SK-N-MC (cell line): Measurements from ENCODE around the gene ARID1B.

ENCODE experiments used
- EZH2 ChIP-seq: fragments of 200-600 bp; sonication (generic); IDR thresholded peaks from one replicate; pipeline ENCODE4 v1.6.1; 2017; ENCODE audit warnings: antibody characterized with exemption
- FOXP2 ChIP-seq: optimal IDR thresholded peaks from 2 replicates; pipeline ENCODE3; 2011; ENCODE audit warnings: mild to moderate bottlenecking, moderate library complexity; ENCODE audit not compliant: insufficient read depth; ENCODE audit errors: extremely low read length, control extremely low read depth
- POLR2AphosphoS5 ChIP-seq: IDR thresholded peaks from 2 replicates; pipeline ENCODE4 v1.6.1; 2012; ENCODE audit warnings: mild to moderate bottlenecking, low read depth, low read length, borderline replicate concordance

DNA sequence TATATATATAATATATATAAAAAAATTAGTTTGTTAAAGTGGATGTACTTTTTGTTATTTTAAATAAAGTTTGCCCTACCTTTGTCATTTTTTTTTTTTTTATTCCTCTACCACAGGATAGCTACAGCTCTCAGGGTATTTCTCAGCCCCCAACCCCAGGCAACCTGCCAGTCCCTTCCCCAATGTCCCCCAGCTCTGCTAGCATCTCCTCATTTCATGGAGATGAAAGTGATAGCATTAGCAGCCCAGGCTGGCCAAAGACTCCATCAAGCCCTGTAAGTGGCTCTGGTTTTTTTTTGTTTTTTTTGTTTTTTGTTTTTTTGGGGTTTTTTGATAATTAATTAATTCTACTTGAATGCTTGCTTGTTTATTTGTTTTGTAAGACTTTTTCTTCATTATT is 397.6 kb downstream of the ARID1B start:
- TF ChIP-seq POLR2AphosphoS5 (no peak), FOXP2 (no peak), EZH2 (no peak)
